IPS-15b (cell line): ENCODE measurements around the gene TSPEAR.

ENCODE experiments used
- H3K27me3 ChIP-seq: one replicate; pipeline ENCODE4 v1.6.1; 2013; ENCODE audit warnings: low read length; ENCODE audit not compliant: control insufficient read depth, insufficient read depth
- H3K36me3 ChIP-seq: one replicate; pipeline ENCODE4 v1.6.1; 2013; ENCODE audit warnings: low read length; ENCODE audit not compliant: control insufficient read depth, insufficient read depth
- H3K4me1 ChIP-seq: one replicate; pipeline ENCODE4 v1.6.1; 2013; ENCODE audit warnings: mild to moderate bottlenecking, low read length; ENCODE audit not compliant: control insufficient read depth, insufficient read depth
- H3K4me3 ChIP-seq: one replicate; pipeline ENCODE4 v1.5.1; 2013; ENCODE audit warnings: low read depth, low read length
- H3K9ac ChIP-seq: one replicate; pipeline ENCODE4 v1.6.1; 2013; ENCODE audit warnings: low read depth, mild to moderate bottlenecking, low read length
- H3K9me3 ChIP-seq: one replicate; pipeline ENCODE4 v1.6.1; 2013; ENCODE audit warnings: mild to moderate bottlenecking, low read length; ENCODE audit not compliant: control insufficient read depth, insufficient read depth

TSPEAR gene

GRCh38 chr21:44515359-44516165 lies 195.8 kb downstream of the TSPEAR start:
- Histone ChIP-seq H3K4me3 (no peak overlapping the region), H3K9me3 (no peaks in the 10 kb centered on the region), H3K27me3 (no peaks in the 10 kb centered on the region)

GRCh38 chr21:44514746-44515358 lies 196.5 kb downstream of the TSPEAR start:
- peaks cover 4% of the 10 kb centered on the region for H3K36me3 ChIP-seq
- H3K9ac ChIP-seq, result no peak overlapping the region
- H3K4me1 ChIP-seq, result peaks cover 2% of the 10 kb centered on the region
- no peaks in the 10 kb centered on the region for H3K27me3 ChIP-seq
- no peaks in the 10 kb centered on the region for H3K9me3 ChIP-seq
- no peak overlapping the region for H3K4me3 ChIP-seq

More at GRCh38 chr21:44515359-44516165, 195.8 kb downstream of the TSPEAR start:
- H3K4me1 ChIP-seq, result peaks cover 2% of the 10 kb centered on the region
- peaks cover 4% of the 10 kb centered on the region for H3K36me3 ChIP-seq
- no peak overlapping the region for H3K9ac ChIP-seq

DNA sequence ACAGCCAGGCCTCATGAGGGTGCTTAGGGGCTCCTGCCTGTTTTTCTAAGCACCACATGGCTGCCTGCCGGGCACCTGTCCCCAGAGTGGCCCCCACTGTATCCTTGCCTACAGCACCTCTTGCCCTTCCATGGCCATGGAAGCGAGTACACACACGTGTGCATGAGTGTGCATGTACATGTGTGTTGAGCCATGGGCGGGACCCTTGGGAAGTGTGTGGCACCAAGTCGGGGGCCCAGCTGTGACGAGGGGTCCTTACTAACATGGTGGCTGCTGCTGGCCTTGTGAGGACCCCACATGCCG lies 197.2 kb downstream of the TSPEAR start:
- Histone ChIP-seq H3K4me1 (peaks cover 2% of the 10 kb centered on the region), H3K36me3 (peaks cover 4% of the 10 kb centered on the region), H3K9me3 (no peaks in the 10 kb centered on the region), H3K9ac (no peak overlapping the region), H3K27me3 (no peaks in the 10 kb centered on the region), H3K4me3 (no peak overlapping the region)

- Histone ChIP-seq H3K9ac (no peak overlapping the region), H3K4me3 (no peak overlapping the region), H3K9me3 (no peaks in the 10 kb centered on the region), H3K27me3 (no peaks in the 10 kb centered on the region), H3K4me1 (peaks cover 2% of the 10 kb centered on the region), H3K36me3 (peaks cover 4% of the 10 kb centered on the region)
These were observed 197.8 kb downstream of the TSPEAR start for GRCh38 chr21:44513389-44514217.

DNA sequence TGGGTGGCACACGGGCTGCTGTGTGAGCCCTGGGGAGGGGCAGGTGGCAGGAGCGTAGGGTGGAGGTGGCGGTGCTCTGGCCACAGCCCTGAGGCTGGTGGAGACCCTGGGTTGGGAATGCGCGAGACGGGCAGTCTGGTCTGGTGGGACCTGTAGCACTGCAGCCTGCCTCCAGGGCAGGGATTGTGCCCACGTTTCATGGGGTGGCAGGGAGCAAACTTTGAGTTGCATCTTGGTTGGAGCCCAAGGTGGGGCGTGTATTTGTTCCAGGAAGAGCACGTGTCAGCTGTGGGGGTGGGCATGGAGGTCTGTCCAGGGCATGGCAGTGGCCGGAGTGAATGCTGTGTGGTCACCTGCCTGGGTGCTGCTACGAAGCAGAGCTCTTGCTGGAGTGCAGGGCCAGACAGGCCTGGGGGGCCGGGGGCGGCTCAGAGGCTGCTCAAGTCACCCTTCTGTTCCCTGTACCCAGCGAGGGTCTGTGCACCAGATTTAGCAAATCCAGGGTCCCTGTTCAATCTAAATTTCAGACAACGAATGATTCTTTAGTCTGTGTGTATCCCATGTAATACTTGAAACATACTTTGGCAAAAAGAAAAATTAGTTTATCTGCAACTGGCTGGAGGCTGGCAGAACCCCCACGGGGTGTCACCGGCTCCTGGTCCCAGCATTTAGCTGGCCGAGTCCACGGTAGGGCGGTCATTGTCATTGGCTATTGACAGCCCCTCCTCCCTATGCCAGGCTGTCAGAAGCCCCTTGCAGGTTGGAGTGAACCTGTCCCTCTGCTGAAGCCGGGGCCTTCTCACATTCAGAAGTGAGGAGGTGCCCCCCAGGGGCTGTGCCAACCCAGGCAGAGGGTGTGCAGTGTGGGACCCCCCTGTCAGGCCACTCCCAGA lies 198.6 kb downstream of the TSPEAR start:
- no peak overlapping the region for H3K4me3 ChIP-seq
- H3K9me3 ChIP-seq, result no peaks in the 10 kb centered on the region
- no peaks in the 10 kb centered on the region for H3K27me3 ChIP-seq
- peaks cover 4% of the 10 kb centered on the region for H3K36me3 ChIP-seq
- peaks cover 2% of the 10 kb centered on the region for H3K4me1 ChIP-seq
- H3K9ac ChIP-seq, result no peak overlapping the region

DNA sequence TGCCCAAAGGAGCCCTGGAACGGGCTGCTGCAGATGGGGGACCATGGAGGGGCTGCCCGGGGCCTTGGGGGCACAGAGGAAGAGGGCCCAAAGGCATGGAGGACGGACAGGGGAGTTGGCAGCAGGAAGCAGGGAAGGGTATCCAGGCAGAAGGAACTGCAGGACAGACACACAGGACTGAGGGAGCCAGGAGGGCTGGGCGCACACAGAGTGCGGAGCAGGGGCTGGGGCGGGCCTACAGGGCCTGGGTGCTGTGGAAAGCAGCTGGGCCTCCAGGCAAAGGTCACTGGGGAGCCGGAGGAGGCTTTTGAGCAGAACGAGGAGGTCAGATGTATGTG lies 199.5 kb downstream of the TSPEAR start:
- H3K9me3 ChIP-seq, result no peaks in the 10 kb centered on the region
- H3K4me1 ChIP-seq, result peaks cover 2% of the 10 kb centered on the region
- H3K36me3 ChIP-seq, result peaks cover 4% of the 10 kb centered on the region
- H3K27me3 ChIP-seq, result no peaks in the 10 kb centered on the region
- no peak overlapping the region for H3K9ac ChIP-seq
- no peak overlapping the region for H3K4me3 ChIP-seq

- peaks cover 2% of the 10 kb centered on the region for H3K4me1 ChIP-seq
These were observed 200.0 kb downstream of the TSPEAR start for GRCh38 chr21:44511219-44511937.

DNA sequence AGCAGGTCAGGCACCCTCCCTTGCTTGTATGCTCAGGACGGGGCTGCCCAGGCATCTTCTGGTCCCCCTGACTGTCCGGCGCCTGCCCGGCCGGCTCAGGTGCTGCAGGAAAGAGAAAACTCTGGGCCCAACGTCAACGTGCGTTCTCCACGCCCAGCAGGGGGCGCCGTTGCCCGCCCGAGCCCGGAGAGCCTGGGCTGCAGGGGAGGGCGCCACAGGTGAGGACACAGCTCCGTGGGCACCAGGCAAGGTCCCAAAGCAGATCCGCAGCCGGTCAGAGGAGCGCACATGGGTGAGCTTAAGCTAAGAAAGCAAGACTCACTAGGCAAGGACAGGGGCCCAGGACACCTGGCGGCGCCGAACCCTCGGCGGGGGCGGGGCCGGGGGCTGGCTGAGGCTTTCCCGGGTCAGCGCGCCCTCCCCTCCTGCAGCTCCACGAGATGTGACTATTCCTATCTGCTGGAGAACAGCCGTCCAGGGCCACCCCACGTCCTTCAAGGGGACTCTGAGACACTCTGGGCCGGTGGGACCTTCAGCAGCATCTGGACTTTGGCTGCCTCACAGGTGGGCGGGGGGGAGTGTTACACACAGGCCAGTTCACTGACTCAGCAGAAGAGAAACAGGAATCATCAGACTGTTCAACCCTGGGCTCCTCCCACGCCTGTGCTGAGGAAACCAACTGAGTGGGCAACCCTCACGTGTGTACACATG lies 200.7 kb downstream of the TSPEAR start:
- no peaks in the 10 kb centered on the region for H3K27me3 ChIP-seq
- peaks cover 2% of the 10 kb centered on the region for H3K4me1 ChIP-seq
- H3K9me3 ChIP-seq, result no peaks in the 10 kb centered on the region
- no peak overlapping the region for H3K9ac ChIP-seq
- H3K36me3 ChIP-seq, result peaks cover 4% of the 10 kb centered on the region
- peak overlapping the region; percentile 49 for H3K4me3 ChIP-seq

More at GRCh38 chr21:44511219-44511937, 200.0 kb downstream of the TSPEAR start:
- Histone ChIP-seq H3K4me3 (no peak overlapping the region), H3K9me3 (no peaks in the 10 kb centered on the region), H3K36me3 (peaks cover 4% of the 10 kb centered on the region), H3K27me3 (no peaks in the 10 kb centered on the region), H3K9ac (no peak overlapping the region)

DNA sequence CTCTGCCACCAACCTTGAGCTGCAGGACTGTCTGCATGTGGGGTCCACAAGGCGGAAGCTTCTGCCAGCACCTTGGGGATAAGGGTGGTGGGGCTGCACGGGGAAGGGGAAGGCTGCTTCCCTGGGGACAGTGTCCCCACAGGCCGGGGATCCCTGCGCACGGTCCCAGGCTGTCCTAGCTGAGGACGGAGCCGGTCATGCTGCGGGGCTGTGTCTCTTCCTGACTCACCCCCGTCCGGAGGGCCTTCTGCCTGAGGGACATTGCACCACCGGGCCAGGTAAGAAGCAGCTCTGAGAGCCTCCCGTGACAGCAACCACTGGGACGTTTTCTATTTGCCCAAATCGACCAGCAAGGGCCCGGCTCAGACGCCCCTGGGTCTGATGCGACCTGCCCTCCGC lies 201.3 kb downstream of the TSPEAR start:
- H3K27me3 ChIP-seq, result no peaks in the 10 kb centered on the region

GRCh38 chr21:44509539-44509938 lies 201.8 kb downstream of the TSPEAR start:
- H3K27me3 ChIP-seq, result no peaks in the 10 kb centered on the region
- H3K4me1 ChIP-seq, result peaks cover 2% of the 10 kb centered on the region

More for the DNA sequence above, 201.3 kb downstream of the TSPEAR start:
- Histone ChIP-seq H3K9ac (no peak overlapping the region), H3K36me3 (peaks cover 4% of the 10 kb centered on the region), H3K9me3 (no peaks in the 10 kb centered on the region), H3K4me3 (no peak overlapping the region), H3K4me1 (peaks cover 2% of the 10 kb centered on the region)

More at GRCh38 chr21:44509539-44509938, 201.8 kb downstream of the TSPEAR start:
- peaks cover 4% of the 10 kb centered on the region for H3K36me3 ChIP-seq
- H3K9me3 ChIP-seq, result no peaks in the 10 kb centered on the region
- no peak overlapping the region for H3K9ac ChIP-seq
- H3K4me3 ChIP-seq, result no peak overlapping the region
